ENCODE results near the gene KLHL3.

GRCh38 chr5:137758715-137759306 is 22.9 kb upstream of the KLHL3 start:
- TF ChIP-seq CTCF (conservative IDR thresholded peaks at IDR 0.05; ENCODE audit: low read depth, low read length) (no peak), EZH2 (IDR thresholded peaks at IDR 0.05; ENCODE audit: borderline replicate concordance, low read depth, low read length, poor library complexity, severe bottlenecking) (no peak)

Data from A673 (cell line).